Measurements from ENCODE around the gene NFATC1.

- TF ChIP-seq CTCF (IDR thresholded peaks at IDR 0.05) (no peak), POLR2A (IDR thresholded peaks at IDR 0.05) (no peak), POLR2AphosphoS5 (IDR thresholded peaks at IDR 0.05) (no peak), EP300 (IDR thresholded peaks at IDR 0.05) (no peak)
Measured at GRCh38 chr18:79527656-79528315, 132.1 kb downstream of the NFATC1 start.

Data from suprapubic skin (tissue), 4 donors.